ENCODE measurements around the gene WDR19. TPM values are rescaled to one million over a fixed set of nuclear protein-coding genes. Genes with fewer than 3 reads are reported as not detected.
"Not testable (repeated sequence)": the region's sequence is repeated elsewhere in the genome, so short reads cannot be mapped to it uniquely, and the experiment has no call there.

The WDR19 gene
- total RNA-seq, 1 experiment from 2014 or later: 4.4 TPM

DNA sequence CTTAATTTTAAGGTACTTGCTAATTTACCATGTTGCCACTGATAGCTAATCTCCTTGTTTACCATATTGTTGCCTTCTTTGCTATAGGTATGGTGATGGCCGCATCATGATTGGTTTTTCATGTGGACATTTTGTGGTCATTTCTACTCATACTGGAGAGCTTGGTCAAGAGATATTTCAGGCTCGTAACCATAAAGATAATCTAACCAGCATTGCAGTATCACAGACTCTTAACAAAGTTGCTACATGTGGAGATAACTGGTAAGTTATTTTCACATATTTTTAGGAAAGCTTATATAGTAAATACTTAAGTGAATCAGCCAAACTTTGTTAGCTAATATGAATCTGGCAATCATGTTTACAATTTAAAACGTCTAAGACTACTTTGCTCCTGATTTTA, 23.1 kb downstream of the WDR19 start:
- H3K4me3 ChIP-seq: no peak overlapping the region
- DNase-seq: no peak
- no peaks in the 10 kb centered on the region for H3K9me3 ChIP-seq
- H3K27me3 ChIP-seq: no peaks in the 10 kb centered on the region
- H3K36me3 ChIP-seq: no peaks in the 10 kb centered on the region

DNA sequence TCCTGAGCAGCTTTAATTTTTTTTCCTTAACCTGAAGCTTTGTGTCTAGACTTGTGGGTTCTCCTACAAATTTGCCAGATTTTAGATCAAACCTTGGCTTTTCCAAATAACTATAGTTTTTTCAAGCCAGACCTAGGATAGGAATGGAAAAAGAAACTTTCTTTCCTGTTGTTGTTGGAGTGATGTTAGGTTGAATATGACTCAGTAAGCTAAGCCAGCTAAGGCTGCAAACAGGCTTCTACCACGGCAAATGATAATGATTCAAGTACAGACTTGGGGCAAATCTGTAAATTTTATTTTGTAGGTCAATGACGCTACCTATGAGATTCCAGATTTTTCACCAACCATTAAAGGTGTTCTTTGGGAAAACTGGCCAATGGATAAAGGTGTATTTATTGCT, 45.6 kb downstream of the WDR19 start:
- H3K9me3 ChIP-seq: no peaks in the 10 kb centered on the region
- H3K4me3 ChIP-seq: no peak overlapping the region
- H3K27me3 ChIP-seq: no peaks in the 10 kb centered on the region
- H3K36me3 ChIP-seq: no peaks in the 10 kb centered on the region
- DNase-seq: no peak

DNA sequence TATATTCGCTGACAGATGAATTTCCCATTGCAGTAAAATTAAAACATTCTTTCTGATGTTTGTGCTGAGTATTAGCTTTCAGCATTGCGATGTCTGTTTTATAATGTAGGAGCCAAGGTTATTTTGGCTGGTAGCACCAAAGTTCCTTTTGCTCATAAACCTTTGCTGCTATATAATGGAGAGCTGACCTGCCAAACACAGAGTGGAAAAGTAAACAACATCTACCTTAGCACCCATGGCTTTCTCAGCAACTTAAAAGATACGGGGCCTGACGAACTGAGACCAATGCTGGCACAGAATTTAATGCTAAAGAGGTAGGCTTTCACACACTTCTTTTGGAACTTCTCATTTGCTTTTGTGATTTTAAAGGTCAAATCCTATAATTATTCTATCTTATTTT, 46.0 kb downstream of the WDR19 start:
- no peak overlapping the region for H3K4me3 ChIP-seq
- no peaks in the 10 kb centered on the region for H3K9me3 ChIP-seq
- no peak for DNase-seq
- no peaks in the 10 kb centered on the region for H3K27me3 ChIP-seq
- H3K36me3 ChIP-seq: no peaks in the 10 kb centered on the region

DNA sequence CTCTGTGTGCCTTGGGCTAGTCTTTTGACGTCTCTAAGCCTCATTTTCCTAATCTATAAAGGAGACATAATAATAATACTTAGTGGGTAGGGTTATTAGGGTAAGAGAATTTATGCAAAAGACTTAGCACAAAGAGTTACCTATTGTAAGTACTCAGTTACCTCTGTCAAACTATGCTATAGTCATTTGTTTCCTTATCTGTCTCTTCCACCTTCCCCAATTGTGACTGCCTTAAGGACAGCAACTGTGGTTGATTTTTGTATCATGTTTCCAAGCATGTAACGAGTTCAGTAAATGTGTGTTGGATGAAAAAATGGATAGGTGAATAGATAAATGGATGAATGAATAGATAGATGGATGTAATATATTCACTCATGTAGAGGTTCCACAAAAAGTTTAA, 48.1 kb downstream of the WDR19 start:
- Histone ChIP-seq H3K27me3 (no peaks in the 10 kb centered on the region), H3K4me3 (no peak overlapping the region), H3K9me3 (no peaks in the 10 kb centered on the region), H3K36me3 (no peaks in the 10 kb centered on the region)
- no peak for DNase-seq

DNA sequence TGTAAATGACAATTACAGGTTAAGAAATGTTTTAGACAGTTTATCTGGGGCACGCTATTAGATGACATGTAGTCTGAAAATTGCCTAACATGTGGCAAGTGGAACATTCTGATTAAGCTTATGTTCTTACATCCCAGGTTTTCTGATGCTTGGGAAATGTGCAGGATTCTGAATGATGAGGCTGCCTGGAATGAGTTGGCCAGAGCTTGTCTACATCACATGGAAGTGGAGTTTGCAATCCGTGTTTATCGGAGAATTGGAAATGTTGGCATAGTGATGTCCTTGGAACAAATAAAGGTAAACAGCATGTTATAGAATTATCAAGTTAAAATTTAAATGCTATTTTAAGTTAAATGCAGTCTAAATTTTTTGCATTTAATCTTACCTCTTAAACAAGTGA, 49.3 kb downstream of the WDR19 start:
- H3K36me3 ChIP-seq: no peaks in the 10 kb centered on the region
- H3K9me3 ChIP-seq: no peaks in the 10 kb centered on the region
- DNase-seq: no peak
- no peak overlapping the region for H3K4me3 ChIP-seq
- no peaks in the 10 kb centered on the region for H3K27me3 ChIP-seq

DNA sequence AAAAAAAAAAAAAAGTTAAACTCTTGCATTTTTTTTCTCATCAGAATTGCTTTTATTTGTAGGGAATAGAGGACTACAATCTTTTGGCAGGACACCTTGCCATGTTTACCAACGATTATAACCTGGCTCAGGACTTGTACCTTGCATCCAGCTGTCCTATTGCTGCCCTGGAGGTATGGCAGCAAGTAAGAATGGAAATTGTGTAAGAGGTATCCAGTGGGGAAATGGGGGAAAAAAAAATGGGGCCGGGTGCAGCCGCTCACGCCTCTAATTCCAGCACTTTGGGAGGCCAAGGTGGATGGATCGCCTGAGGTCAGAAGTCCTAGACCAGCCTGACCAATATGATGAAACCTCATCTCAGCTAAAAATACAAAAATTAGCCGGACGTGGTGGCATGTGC, 49.8 kb downstream of the WDR19 start:
- Histone ChIP-seq H3K4me3 (no peak overlapping the region), H3K9me3 (no peaks in the 10 kb centered on the region), H3K36me3 (no peaks in the 10 kb centered on the region), H3K27me3 (no peaks in the 10 kb centered on the region)
- DNase-seq: no peak

DNA sequence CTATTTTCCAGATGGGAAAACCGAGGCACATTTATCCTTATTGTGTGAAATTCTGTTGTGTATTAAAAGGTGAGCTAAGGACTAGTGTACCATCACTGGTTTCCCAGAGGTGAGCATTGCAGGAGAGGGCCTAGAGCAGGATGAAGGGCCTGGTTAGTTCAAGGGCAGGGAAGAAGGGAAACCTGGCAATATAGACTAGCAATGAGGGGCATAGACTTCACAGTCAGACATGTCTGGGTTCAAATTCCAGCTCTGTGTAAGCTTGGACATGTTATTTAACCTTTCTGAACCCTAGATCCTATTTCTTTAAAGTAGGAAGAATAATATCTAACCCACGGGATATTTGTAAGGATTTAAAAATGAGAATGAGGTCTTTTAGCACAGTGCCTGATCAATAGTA, 50.8 kb downstream of the WDR19 start:
- H3K27me3 ChIP-seq: no peaks in the 10 kb centered on the region
- DNase-seq: no peak
- H3K36me3 ChIP-seq: no peaks in the 10 kb centered on the region
- no peak overlapping the region for H3K4me3 ChIP-seq
- no peaks in the 10 kb centered on the region for H3K9me3 ChIP-seq

DNA sequence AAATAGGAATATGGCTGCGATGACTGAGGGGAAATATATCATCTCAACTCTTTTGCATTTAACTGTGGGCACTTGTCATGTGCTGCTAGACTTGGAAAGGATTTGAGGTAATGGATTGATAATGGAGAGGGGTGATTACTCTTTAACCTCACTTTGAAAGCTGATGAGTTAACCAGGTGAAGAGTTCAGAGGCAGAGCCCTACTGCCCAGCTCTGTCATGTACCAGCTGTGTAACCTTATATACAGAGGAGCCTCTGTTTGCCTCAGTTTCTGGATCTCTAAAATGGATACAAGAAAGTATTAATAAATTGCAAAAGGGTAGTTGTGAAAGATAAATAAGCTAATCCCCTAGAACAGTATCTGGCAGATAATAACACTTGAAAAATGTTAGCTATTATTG, 51.5 kb downstream of the WDR19 start:
- H3K4me3 ChIP-seq: no peak overlapping the region
- H3K36me3 ChIP-seq: no peaks in the 10 kb centered on the region
- DNase-seq: no peak
- no peaks in the 10 kb centered on the region for H3K9me3 ChIP-seq
- H3K27me3 ChIP-seq: no peaks in the 10 kb centered on the region

DNA sequence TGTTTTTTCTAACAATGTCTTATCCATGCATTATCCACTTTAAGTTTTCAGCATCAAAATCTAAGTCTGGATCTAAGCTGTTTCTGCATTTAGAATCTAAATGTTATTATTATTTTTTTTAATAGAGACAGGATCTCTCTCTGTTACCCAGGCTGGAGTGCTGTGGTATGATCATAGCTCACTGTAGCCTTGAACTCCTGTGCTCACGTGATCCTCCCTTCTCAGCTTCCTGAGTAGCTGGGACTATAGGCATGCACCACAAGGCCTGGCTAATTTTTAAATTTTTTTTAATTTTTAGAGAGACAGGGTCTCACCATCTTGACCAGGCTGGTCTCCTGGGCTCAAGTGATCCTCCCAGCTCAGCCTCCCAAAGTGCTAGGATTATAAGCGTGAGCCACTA, 52.7 kb downstream of the WDR19 start:
- H3K36me3 ChIP-seq: no peaks in the 10 kb centered on the region
- no peak overlapping the region for H3K4me3 ChIP-seq
- H3K27me3 ChIP-seq: no peaks in the 10 kb centered on the region
- no peak for DNase-seq
- no peaks in the 10 kb centered on the region for H3K9me3 ChIP-seq

DNA sequence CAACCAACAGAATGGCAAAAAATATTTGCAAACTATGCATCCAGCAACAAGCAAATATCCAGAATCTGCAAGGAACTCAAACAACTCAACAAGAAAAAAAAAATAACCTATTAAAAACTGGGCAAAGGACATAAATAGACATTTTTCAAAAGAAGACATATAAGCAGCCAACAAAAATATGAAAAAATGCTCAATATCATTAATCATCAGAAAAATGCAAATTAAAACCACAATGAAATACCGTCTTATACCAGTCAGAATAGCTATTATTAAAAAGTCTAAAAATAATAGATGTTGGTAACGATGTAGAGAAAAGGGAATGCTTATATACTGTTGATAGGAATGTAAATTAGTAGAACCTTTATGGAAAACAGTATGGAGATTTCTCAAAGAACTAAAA, 53.4 kb downstream of the WDR19 start:
- no peaks in the 10 kb centered on the region for H3K27me3 ChIP-seq
- DNase-seq: no peak

DNA sequence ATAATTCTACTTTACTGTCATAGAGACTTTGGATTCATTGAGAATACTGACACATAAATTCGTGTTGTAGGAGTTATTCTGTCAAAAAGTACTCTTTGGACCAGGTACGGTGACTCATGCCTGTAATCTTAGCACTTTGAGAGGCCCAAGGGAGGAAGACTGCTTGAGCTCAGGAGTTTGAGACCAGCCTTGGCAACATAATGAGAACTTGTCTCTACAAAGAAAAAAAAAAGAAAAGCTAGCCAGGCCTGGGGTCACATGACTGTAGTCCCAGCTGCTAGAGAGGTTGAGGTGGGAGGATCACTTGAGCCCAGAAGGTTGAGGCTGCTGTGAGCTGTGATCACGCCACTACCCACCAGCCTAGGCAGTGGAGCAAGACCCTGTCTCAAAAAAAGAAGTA, 54.9 kb downstream of the WDR19 start:
- no peak for DNase-seq
- H3K4me3 ChIP-seq: no peak overlapping the region
- no peaks in the 10 kb centered on the region for H3K36me3 ChIP-seq
- H3K27me3 ChIP-seq: no peaks in the 10 kb centered on the region
- no peaks in the 10 kb centered on the region for H3K9me3 ChIP-seq

More for the DNA sequence above, 53.4 kb downstream of the WDR19 start:
- H3K9me3 ChIP-seq: no peaks in the 10 kb centered on the region
- no peak overlapping the region for H3K4me3 ChIP-seq
- no peaks in the 10 kb centered on the region for H3K36me3 ChIP-seq

DNA sequence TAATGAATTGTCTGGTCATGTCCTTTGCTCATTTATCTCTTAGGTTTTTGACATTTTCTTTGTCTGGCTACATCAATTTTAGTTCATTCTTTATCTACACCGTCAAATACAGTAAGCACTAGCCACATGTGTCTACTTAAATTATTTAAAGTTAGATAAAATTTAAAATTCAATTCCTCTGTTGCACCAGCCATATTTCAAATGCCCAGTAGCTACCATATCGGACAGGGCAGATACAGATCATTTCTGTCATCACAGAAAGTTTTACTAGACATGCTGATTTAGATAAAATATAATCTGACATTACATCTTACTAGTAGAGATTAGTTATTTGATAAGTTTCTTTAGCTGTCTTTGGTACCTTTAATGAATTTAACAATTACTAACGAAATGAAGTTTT, 61.1 kb downstream of the WDR19 start:
- no peaks in the 10 kb centered on the region for H3K36me3 ChIP-seq
- no peak for DNase-seq

DNA sequence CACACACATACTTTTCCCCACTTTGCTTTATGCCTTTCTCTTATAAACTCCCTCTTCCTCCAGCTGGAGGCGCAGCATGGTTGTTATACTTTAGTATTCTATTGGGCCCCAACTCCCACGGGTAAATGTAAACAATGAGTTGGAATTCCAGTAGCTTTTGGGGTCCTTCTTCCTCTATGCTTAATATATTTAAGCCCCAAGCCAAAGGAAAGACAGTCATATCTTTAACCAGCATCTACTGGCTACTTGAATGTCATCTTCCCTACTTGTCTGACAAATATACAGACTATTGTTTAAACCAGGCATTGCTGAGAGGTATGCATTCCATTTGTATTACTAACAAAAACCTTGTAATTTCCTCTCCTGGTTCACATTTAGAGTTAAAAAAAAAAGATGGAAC, 72.9 kb downstream of the WDR19 start:
- DNase-seq: no peak
- no peaks in the 10 kb centered on the region for H3K9me3 ChIP-seq
- H3K27me3 ChIP-seq: no peaks in the 10 kb centered on the region
- H3K4me3 ChIP-seq: no peak overlapping the region
- H3K36me3 ChIP-seq: no peaks in the 10 kb centered on the region

More for the DNA sequence above, 61.1 kb downstream of the WDR19 start:
- Histone ChIP-seq H3K4me3 (no peak overlapping the region), H3K27me3 (no peaks in the 10 kb centered on the region), H3K9me3 (no peaks in the 10 kb centered on the region)

DNA sequence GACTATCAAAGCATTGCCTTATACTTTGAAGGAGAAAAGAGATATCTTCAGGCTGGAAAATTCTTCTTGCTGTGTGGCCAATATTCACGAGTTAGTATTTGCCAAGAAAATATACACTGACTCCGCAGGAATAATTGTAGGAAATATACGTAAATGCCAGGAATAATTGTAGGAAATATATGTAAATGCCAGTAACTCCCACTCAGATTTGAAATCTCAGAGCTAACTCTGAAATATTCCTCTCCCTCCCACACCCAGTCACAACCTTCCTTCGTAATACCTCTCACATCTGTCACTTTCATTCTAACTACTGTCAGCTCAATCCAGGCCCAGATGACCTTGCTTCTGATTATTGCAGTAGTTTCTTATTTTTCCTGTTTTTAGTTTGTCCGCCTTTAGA, 73.5 kb downstream of the WDR19 start:
- Histone ChIP-seq H3K4me3 (no peak overlapping the region), H3K27me3 (no peaks in the 10 kb centered on the region), H3K36me3 (no peaks in the 10 kb centered on the region), H3K9me3 (no peaks in the 10 kb centered on the region)
- DNase-seq: no peak

DNA sequence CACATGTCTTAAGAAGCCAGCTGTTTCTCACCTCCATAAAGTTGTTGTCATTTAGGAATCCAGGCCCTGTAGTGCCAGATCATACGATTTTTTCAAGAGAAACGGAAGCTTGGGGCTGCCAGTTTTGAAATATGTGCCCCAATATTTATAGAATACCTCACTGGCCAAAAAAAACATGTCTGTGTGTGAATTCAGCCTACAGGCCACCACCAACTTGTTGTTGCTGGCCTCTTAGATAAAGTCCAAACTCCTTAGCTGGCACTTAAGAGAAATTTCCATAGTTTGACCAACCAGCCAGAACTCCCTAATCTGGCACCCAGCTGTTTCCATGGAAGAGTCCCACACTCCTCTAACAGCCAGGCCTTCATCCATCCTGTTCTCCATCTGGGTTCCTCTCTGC, 74.1 kb downstream of the WDR19 start:
- peak; percentile 21 for DNase-seq
- Histone ChIP-seq H3K4me3 (no peak overlapping the region), H3K9me3 (no peaks in the 10 kb centered on the region), H3K36me3 (no peaks in the 10 kb centered on the region), H3K27me3 (no peaks in the 10 kb centered on the region)

DNA sequence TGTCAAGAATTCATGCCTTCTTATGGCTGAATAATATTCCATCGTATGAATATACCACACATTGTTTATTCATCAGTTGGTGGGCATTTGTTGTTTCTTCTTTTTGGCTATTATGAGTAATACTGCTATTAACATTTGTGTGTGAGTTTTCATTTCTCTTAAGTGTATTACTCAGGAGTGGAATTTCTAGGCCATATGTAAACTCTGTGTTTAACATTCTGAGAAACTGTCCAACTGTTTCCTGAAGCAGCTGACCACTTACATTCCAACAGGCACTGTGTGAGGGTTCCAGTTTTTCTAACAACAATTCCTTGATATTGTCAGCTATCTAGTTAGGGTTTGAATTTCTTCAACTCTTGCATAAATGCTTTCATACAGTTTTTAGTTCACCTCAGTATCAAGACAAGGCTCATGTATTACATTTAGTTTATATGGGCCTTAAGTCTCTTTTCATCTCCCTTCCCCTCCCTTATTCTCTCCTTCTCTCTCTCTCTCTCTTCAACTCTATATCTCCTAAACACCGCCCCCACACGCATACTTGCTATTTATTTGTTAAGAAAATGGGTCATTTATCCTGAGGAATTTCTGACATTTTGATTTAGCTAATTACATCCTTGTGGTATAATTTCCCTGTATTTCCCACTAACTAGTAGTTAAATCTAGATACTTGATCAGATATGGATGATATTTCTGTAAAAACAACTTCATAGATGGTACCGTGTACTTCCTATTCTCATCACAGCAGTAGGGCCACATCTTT, 77.4 kb downstream of the WDR19 start:
- Histone ChIP-seq H3K27me3 (no peaks in the 10 kb centered on the region), H3K4me3 (no peak overlapping the region), H3K36me3 (no peaks in the 10 kb centered on the region), H3K9me3 (no peaks in the 10 kb centered on the region)
- DNase-seq: no peak

DNA sequence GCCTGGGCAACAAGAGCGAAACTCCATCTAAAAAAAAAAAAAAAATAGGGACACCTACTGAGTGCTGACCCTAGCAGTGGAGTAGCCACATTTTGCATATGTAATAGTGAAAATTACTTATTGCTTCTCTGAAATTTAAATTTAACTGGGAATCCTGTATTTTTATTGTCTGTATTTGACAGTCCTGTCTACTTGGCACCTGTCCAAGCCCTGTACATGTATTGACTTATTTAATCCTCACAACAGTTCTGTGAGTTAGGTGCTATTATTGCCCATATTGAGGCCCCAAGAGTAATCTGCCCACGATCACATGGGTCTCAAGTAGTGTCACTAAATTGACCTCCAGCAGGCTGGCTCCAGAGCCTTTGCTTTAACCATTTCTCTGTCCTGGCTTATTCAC, 81.6 kb downstream of the WDR19 start:
- Histone ChIP-seq H3K9me3 (no peaks in the 10 kb centered on the region), H3K36me3 (no peaks in the 10 kb centered on the region), H3K27me3 (no peaks in the 10 kb centered on the region), H3K4me3 (no peak overlapping the region)
- DNase-seq: no peak

DNA sequence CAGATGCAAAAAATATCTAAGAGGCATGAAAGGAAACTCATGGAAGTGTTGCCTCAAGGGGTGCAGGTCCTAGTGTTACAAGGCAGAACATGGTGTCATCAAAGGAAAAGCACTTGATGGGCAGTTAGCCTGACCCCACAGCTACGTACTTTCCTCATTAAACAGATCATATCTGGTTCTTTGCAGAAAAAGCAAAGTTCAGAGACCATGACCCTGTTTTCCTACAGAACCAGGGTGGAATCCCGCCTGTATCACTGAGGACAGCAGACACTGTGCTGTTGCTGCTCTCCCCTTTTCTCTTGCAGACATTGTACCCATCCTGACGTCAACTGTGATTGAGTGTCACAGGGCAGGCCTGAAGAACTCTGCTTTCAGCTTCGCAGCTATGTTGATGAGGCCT, 92.2 kb downstream of the WDR19 start:
- no peak for DNase-seq
- Histone ChIP-seq H3K36me3 (no peaks in the 10 kb centered on the region), H3K27me3 (no peaks in the 10 kb centered on the region), H3K9me3 (no peaks in the 10 kb centered on the region), H3K4me3 (no peak overlapping the region)

DNA sequence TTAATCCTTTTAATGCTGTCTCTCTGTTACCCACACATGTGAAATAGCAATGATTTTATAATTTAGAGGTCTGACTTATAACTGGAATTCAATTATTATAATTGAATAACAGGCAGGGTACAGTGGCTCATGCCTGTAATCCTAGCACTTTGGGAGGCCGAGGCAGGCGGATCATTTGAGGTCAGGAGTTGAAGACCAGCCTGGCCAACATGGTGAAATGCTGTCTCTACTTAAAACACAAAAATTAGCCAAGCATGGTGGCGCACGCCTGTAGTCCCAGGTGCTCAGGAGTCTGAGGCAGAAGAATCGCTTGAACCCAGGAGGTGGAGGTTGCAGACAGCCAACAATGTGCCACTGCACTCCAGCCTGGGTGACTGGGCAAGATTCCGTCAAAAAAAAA, 95.3 kb downstream of the WDR19 start:
- not testable (repeated sequence) for DNase-seq, H3K4me3 ChIP-seq, H3K36me3 ChIP-seq, H3K27me3 ChIP-seq, H3K9me3 ChIP-seq

All from MG63 (cell line).